HG03175 (cell line): Measurements from ENCODE around the gene PKDREJ.
"Not testable (repeated sequence)": the region's sequence is repeated elsewhere in the genome, so short reads cannot be mapped to it uniquely, and the experiment has no call there.

Experiments
- ATAC-seq: cut with Tn5 transposase; IDR thresholded peaks from one replicate; pipeline ENCODE4 v1.9.1; 2021; ENCODE audit warnings: mild to moderate bottlenecking, moderate library complexity; ENCODE audit not compliant: unreplicated experiment

Gene PKDREJ, protein sequence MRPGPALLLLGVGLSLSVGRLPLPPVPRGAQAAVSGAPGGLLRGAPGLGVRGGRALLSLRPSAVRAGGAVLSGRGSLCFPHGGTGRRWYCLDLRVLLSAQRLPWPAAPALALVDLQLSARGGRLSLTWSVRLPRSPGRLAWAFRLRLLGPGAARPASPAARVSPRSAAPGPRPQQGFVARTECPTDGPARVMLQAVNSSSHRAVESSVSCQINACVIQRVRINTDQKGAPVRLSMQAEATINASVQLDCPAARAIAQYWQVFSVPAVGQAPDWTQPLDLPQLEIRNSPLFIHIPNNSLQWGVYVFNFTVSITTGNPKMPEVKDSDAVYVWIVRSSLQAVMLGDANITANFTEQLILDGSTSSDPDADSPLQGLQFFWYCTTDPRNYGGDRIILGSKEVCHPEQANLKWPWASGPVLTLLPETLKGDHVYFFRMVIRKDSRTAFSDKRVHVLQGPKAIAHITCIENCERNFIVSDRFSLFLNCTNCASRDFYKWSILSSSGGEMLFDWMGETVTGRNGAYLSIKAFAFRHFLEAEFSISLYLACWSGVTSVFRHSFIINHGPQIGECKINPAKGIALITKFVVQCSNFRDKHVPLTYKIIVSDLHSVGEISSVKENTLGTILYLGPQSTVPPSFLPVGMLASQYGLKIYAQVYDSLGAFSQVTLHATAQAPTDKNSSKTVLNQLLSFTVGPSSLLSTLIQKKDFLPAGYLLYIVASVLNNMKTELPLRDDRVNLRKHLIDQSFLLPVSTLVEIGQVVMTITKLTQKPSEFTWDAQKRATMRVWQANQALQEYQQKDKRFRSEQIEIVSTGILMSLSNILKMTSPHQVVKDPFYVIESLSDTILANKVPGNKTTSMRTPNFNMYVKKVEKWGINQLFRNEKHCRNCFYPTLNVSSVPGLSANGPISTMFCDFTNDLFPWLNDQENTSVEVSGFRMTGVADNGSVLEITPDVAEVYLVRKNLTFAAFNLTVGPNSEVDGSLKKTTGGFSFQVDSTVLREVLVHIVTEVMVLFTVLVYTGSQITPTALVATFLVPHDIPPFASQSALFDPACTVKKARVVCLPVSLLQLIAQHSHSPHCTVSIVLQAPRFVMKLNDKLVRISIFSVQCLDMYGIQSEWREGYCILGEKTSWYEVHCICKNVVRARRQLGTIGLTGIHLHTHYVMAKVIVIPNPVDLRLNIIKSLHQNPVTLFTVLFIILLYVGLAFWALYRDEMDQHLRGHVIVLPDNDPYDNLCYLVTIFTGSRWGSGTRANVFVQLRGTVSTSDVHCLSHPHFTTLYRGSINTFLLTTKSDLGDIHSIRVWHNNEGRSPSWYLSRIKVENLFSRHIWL (N-terminal part only)

GRCh38 chr22:46263216-46263590 is at the start of gene PKDREJ:
PKDREJ (minus strand) TSS chr22:46263343; CDS start chr22:46263322, 21 bp downstream.
- no peak for ATAC-seq

GRCh38 chr22:46312848-46313247 is 49.7 kb upstream of the PKDREJ start:
- ATAC-seq, result not testable (repeated sequence)

DNA sequence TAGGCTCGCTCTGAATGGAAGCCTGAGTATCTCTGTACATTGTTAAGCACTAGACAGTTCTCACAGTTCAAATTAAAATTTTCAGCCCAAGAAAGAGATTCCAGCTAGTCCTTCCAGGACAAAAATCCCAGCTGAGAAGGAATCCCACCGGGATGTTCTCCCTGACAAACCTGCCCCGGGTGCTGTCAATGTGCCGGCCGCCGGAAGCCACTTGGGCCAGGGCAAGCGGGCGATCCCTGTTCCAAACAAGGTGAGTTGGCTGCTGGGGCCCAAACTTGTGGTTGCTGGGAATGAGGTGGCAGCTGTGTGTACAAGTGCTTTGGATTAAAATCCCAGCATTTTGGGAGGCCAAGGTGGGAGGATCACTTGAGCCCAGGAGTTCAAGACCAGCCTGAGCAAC is 48.9 kb upstream of the PKDREJ start:
- no peak for ATAC-seq

- no peak for ATAC-seq
These were observed 46.5 kb upstream of the PKDREJ start for GRCh38 chr22:46309526-46310085.

DNA sequence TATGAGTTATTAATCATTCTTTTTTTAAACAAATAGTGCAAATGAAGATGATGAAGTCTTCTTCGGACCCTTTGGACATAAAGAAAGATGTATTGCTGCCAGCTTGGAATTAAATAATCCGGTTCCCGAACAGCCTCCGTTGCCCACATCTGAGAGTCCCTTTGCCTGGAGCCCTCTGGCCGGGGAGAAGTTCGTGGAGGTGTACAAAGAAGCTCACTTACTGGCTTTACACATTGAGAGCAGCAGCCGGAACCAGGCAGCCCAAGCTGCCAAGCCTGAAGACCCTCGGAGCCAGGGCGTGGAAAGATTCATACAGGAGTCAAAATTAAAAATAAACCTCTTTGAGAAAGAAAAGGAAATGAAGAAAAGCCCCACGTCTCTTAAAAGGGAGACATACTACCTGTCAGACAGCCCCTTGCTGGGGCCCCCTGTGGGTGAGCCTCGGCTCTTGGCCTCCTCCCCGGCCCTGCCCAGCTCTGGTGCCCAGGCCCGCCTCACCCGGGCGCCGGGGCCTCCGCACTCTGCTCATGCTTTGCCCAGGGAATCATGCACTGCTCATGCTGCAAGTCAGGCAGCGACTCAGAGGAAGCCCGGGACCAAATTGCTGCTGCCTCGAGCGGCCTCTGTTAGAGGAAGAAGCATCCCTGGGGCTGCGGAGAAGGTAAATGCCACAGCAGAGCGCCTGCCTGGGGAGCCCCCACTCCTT is 45.3 kb upstream of the PKDREJ start:
- no peak for ATAC-seq

DNA sequence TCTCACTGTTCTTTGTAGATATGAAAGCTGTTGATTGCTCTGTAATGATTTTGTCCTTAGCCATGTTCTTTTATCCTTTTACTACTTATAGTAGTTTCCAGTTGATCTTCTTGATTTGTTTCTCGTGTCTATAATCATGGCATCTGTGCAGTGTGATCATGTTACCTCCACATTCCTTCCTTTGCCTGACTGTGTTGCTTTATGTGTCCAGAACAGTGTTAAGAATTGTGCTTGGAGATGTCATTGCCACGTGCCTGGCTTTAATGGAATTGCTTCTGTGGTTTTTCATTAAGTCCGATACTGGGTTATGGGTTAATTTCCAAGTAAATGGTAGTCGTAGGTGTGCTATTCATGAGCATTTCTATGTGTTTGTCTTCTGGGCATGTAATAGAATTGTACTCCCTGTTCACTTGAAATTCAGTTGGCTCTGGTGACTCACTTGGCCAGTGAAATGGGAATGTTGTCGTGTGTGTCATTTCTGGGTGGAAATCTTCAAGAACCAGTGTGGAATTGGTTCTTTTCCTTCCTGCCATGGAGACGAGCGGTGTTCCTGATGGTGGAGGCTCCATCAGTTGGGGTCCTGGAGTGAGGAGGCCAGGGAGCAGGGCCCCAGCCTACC is 40.3 kb upstream of the PKDREJ start:
- no peak for ATAC-seq

DNA sequence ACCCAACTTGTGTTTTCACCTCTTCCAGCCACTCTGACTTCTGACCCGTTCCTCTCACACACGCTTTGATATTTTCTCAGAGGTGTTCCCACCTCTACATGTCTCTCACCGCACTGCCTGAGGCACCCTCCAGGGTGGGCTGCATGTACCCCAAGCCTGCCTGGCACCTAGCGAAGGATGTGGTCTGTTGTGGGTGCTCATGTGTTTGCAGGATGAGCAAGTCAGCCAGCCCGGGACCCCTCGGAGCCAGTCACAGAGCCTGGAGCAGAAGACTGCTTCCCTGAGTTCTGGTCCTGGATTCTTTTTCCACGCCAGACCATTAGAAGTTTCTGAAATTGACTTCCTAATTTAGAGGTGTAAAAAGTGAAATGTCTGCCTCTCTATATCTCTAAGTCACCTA is 37.3 kb upstream of the PKDREJ start:
- ATAC-seq, result no peak

DNA sequence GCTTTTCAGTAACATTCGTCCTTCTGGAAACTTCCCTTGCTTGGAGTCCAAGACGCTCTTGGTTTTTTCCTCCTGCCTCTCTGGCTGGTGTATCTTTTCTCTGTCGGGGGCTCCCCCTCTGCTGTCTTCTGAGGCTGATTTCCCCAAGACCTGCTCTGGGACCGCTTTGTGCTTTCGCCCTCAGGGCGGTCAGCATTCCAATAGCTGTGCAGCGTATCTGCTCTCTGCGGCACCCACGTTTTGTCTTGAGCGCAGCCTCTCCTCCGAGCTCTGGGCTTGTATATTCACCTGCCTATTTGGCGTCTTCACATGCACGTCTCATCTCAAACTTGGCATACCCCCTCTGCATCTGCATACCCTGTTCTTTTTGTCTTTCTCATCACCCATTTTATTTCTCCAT is 36.0 kb upstream of the PKDREJ start:
- no peak for ATAC-seq

DNA sequence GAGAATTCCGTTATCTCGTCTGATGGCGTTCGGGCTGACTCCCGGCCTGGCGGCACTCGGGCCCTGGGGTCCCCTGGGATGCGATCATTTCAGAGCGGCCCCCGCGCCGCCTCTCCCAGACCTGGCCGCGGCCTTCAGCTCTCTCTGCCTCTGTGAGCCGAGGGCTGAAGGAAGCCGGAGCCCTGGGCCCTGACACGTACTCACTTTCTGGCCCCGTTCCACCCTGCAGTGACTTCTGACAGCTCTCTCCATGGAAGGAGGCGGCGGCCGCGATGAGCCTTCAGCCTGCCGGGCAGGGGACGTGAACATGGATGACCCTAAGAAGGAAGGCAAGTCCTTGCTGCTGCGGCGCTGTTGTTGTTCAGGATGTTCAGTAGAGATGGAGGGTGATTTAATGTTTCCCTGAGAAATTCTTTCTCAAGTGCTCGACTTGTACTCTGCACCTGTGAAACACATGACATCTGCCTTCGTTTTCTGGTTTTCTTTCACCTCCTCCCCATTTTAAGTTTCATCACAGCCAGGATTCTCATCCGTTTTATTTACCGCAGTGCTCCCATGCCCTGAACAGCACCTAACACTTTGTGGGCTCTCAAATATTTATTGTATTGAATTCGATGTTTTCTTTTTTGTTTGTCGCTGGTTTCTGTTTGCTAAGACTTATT is 34.1 kb upstream of the PKDREJ start:
- no peak for ATAC-seq

- peak; percentile 96 for ATAC-seq
These were observed 33.4 kb upstream of the PKDREJ start, which contains the start of gene GTSE1 for GRCh38 chr22:46296257-46297150. GTSE1 (plus strand) TSS chr22:46296870; CDS start chr22:46297401, 531 bp downstream.

- no peak for ATAC-seq
These were observed 32.3 kb upstream of the PKDREJ start for GRCh38 chr22:46295277-46295971.

DNA sequence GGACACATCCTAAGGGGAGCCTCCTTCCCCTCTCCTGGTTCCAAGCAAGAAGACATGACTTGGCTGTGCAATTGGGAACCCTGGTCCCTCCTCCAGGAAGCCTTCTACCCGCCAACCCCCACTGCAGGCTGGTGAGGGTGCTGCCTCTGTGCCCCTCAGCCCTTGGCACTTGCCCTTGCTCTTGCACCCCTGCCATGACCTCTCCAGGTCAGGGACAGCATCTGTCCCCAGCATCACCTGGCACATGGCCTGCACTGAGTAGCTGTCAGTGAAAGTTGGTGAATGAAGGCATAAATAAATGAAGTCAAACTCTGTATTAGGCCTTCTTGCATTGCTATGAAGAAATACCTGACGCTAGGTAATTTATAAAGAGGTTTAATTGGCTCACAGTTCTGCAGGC is 31.6 kb upstream of the PKDREJ start:
- ATAC-seq, result no peak

- ATAC-seq, result no peak
These were observed 30.6 kb upstream of the PKDREJ start for GRCh38 chr22:46293577-46294260.

GRCh38 chr22:46292732-46293131 is 29.6 kb upstream of the PKDREJ start:
- no peak for ATAC-seq

DNA sequence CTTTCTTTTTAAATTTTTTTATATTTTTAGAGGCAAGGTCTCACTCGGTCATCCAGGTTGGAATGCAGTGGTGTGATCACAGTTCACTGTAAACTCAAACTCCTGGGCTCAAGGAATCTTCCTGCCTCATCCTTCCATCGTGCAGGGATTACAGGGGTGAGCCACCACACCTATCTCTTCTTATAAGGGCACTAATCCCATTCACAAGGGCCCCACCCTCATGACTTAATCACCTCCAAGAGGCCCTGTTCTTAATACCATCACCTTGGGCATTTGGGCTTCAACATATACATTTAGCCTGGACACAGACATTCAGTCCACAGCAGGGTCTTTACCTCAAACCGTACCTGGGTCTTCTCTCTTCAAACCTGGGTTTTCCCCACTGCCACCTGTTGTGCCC is 29.0 kb upstream of the PKDREJ start:
- ATAC-seq, result no peak

DNA sequence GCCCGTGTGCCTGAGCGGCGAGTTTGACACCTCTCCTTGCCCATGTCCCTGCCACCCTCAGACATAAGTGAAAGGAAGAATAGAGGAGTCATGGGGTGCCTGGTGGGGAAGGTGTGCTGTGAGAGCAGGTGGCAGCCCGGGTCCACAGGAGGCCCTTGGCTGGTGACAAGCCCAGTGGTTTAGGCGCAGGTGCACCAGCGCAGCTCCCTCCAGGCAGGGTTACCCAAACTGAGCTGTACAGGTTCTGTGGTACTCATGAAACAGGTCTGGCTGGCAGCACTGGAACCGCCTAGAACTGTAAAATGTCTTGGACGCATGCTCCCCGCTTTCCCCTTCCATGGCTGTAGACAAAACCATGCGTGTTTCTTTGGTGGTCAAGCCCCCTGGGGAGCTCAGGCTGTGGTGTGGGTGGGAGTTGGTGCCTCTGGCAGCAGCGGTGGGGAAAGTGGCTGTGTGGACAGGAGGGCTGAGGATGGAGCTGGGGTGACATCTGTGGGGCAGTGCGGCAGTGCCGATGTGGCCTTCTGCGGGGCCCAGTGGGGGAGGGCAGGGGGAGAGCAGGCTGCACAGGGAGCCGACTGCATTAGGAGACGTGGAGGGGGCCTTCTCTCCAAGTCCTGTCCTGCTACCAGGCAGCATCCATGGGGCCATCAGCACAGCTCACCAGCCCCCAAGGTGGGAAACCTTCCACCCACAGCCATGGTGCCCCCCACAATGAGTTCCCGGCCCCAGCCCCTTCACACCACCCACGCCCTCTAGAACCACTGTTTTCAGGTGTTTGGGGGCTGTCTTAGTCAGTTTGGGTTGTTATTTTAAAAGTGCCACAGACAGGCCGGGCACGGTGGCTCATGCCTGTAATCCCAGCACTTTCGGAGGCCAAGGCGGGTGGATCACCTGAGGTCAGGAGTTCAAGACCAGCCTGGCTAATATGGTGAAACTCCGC is 28.0 kb upstream of the PKDREJ start:
- ATAC-seq, result no peak
